Measurements from ENCODE around the gene SYNE2.
"Not testable (repeated sequence)": the region's sequence is repeated elsewhere in the genome, so short reads cannot be mapped to it uniquely, and the experiment has no call there.

Gene SYNE2

DNA sequence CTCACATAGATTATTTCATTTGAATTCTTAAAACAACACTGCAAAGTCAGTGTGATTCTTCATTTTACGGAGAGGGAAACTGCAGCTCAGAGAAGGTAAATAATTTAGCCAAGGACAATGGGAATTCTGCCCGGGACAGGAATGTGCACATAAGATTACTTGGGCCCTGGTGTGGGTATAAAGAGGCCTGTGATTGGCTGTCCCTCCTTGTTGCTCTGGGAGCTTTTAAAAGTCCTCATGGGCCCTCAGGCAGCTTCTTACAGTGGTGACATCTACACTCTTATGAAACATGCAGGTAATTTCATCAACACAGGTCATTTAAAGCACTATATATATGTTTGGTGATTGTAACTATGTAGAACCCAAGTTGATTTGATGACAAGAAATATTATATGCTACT is 341.0 kb downstream of the SYNE2 start:
- no peak for DNase-seq (ENCODE audit: low read depth in 2 of 2)

DNA sequence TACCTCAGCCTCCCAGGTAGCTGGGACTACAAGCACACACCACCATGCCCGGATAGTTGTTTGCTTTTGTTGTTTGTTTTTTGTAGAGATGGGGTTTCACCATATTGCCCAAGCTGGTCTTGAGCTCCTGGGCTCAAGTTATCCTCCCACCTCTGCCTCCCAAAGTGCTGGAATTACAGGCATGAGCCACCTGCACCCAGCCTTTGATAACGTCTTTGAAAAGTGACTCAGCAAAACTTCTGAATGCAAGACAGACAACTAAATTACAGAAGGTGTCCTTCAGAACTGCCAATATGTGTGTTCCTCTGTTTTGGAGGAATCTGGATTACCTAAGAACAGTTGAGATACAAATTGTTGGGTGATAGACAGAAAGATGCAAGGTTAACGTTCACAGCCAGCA is 341.6 kb downstream of the SYNE2 start:
- DNase-seq (ENCODE audit: low read depth in 2 of 2), result no peak

DNA sequence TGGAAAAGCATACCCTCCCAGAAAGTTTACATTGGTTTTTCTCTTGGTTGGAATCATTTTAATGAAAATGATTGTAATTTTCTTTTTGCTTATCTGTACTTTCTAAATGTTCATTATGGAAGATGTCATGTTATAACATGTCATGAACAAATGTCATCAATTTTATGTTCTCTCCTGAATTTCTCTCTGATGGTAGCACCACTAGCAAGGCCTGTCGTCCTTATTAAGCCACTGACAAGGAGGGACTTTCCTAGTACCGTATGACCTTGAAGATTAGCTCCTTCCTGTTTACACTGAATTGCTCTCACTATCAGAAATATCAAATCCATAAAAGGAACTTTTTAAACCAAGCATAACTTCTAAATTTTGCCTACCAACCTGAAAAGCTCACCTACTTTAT is 342.4 kb downstream of the SYNE2 start:
- DNase-seq (ENCODE audit: low read depth in 2 of 2), result no peak

DNA sequence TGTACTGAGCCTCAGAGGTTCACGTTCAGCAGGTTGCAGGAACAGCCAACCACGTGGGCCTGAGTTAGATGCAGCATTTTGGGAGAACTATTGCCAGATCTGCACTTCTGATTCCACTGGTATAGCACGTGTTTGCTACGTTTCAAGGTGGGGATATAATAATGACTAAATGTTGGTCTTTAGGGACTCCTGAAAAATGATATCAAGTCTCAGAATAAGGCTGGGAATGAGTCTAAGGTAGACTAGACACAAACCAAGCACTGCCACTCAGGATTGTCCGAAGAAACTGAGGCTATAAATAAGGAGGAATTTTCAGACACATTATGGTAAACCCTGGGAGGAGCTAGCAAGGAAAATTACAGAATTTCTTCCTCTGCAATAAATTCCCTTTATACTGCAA is 343.3 kb downstream of the SYNE2 start:
- DNase-seq (ENCODE audit: low read depth in 2 of 2), result no peak

DNA sequence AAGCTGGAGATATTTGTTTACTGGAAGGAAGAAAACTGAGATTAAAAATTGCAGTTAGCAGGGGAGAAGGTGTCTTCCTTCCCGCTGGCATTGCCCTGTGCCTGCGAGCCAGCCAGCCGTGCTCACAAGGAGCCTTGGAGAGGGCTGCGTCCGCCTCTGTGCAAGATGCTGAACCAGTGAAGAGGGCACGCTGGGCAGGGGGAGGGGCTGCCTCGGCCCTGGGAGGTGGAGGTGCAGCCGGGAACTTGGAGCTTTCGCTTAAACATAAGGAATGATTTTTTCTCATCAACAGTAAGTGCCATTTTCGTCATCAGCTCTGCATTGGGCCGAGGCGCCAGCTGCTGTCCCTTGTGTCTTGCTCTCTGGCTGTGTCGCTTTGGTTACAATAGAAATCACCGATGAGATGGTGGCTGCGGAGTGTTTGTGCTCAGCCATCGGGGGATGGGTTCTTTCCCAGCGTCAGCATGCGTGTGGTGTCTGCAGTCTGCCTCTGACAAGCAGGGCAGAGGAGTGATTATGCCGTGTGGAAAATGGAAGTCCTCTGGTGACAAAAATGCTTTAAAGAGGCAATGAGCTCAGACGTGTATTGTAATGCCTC is 344.1 kb downstream of the SYNE2 start:
- DNase-seq (ENCODE audit: low read depth in 2 of 2), result no peak

DNA sequence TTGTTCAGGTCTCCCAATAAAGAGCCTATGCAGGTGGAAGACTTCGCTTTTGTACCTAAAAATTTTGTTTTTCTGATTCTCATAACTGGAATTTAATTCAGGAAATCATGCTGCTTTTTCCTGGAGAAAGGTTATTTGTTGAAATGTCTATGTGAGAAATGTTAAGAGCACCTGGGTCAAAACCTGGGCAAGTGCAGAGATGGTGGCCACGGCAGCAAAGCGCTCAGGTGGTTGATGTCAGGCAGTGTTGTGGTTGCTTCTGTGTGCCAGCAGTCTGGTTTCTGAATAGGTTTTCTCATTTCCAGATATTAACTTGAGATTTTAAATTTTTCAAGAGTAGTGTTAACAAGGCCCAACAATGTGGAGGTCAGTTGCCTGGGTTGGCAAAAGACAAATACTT is 345.2 kb downstream of the SYNE2 start:
- no peak for DNase-seq (ENCODE audit: low read depth in 2 of 2)

DNA sequence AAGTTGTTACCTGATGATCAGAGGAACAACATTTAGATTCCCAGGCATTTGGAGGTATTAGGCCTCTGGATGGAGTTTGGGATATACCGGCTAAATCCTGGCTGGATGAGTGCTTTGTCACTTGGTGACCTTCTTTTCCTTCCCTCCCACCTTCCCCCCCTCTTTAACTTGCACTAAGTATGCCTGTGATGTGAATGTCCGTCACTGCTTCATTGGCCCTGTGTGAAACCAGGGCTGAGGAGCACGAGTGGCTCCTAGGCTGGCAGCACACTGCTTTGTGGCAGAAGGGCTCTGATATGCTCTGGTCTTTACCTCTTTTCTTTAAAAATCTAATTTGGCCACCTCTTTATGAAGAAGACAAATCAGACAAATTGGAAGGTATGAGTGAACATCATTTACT is 345.7 kb downstream of the SYNE2 start:
- DNase-seq (ENCODE audit: low read depth in 2 of 2), result no peak

DNA sequence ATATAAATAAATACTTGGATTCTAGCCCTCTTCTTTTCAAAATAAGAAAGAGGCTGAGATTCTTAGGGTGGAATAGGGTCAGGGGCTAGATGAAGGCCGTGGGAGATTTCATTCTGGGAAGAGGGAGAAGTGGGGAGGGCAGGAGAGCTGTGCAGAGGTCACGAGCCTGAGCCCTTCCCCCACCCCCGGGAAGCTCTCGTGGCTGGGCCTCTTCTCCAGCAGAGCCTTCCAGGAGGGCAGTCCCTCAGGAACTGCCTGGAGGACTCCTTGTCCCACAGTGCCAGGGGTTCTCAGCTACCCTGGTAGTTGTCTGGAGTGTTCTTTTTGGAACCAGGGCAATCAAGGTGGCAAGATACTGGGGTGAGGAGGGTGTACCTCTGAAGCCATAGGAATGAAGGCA is 347.4 kb downstream of the SYNE2 start:
- no peak for DNase-seq (ENCODE audit: low read depth in 2 of 2)

DNA sequence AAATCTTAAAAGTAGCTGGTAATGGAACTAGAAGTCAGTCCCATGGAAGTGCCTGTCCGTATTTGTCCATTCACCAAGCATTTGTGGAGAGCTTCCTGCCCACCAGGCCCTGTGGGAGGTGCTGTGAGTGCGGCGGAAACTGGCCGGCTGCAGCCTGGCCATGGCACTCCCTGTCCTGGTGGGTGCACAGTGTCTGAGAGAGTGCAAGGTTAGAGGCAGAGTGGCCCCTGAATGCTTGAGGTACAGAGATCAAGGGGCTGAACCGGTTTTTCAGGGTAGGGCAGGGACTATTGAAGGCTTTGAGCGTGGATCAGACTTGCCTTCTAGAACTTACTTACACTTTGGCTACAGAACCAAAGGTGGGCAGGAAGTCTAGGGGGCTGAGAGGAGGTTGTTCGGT is 348.5 kb downstream of the SYNE2 start:
- no peak for DNase-seq (ENCODE audit: low read depth in 2 of 2)

DNA sequence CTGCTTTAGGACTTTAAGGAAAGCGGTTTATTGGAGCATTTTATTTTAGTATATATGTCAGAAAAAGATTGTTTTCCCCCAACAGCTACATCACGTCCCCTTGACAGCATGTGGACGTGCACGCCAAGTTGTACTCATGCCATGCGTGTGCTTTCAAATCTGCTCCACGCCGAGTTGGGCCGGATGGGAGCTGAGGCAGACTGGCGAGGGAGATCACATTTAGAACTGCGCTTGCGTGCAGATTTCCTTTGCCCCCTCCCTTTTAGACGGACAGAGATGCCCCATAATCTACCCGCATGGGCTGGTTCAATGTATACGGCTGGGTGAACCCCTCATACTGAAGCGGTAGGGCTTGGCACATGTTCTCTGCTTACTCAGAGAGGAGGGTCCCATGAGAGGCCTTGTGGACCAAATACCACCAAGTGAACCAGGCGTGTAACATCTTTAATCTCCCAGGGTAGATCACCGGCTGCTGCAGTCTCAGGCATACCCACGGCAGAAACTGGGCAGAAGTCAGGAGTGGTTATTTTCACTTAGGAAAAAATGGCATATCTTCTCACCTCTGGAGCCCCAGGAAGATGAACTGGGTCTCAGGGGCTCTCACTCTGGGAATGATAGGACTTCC is 349.2 kb downstream of the SYNE2 start:
- no peak for DNase-seq (ENCODE audit: low read depth in 2 of 2)

DNA sequence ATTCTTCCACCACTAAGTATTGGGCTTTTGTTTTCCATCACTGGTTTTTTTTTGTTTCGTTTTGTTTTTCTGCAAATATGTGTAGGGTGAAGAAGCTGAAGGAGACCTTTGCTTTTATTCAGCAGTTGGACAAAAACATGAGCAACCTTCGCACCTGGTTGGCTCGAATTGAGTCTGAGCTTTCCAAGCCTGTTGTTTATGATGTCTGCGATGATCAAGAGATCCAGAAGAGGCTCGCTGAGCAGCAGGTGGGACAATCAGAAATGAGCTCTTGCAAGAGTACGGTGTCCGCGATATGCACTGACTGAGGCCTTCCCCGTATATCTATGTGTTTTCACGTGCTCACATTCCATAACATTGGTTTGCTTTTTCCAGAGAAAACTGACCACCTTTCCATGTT is 349.9 kb downstream of the SYNE2 start:
- no peak for DNase-seq (ENCODE audit: low read depth in 2 of 2)

DNA sequence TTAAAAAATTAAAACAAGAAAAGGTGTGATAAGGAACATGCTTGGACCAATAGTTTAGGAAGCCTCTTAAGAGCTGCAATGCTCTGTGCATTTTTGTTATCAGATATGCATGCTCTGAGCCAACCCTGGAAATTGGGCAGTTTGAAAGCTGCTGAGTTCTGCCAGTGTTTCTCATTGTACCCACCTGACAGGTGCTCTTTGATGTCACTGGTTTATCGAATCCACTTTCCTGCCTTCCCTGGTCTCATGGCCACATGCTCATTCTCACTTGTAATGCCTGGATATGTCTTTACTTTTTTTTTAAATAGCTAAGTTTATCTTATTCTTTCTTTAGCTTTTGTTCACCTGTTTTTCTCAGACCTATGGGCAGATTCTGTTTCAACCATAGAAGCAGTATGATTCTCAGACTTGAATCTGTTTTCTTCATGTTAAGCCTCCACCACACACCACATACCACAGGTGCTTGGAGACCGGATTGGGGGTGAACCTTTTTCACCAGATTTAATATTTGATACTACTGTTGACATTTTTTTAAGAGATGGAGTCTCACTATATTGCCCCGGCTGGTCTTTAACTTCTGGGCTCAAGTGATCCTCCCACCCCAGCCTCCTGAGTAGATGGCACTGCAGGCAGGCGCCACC is 350.7 kb downstream of the SYNE2 start:
- DNase-seq (ENCODE audit: low read depth in 2 of 2), result no peak

DNA sequence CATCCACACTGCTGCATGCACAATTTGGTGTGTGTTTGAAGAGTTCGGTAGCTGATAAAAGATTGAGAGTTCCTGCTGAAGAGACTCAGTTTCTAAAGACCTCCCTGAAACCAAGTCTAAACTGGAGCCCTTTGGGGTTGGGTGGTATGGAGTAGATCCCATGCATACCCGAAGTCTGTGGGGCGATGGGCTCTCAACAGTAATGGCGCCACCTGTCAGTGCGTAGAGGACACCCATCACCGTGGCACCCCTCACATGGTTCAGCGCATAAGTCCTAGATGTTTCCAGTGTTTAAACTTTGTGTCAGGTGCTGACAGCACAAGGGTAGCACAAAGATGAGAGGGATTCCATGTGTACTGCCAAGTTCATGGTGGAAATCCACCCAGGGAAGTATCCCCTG is 355.5 kb downstream of the SYNE2 start:
- DNase-seq (ENCODE audit: low read depth in 2 of 2), result no peak

DNA sequence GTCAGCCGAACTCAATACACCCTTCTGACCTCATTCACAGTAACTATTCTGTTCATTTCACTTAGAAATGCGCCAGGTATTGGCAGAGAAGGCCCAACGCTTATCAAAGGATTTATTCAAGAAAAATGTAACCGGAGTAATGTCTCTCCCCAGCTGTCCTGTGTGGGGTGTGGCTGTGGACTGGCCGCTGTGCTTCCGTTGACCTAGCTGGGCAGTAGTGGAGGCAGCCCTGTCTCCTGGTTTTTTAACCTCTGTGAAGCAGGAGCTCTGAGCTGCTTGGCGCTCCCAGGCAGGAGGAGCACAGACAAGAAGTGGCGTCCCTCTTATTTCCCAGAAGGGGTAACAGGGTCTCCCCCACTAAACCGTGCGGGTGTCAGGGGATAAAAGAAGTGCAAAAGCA is 356.2 kb downstream of the SYNE2 start:
- DNase-seq (ENCODE audit: low read depth in 2 of 2), result no peak

DNA sequence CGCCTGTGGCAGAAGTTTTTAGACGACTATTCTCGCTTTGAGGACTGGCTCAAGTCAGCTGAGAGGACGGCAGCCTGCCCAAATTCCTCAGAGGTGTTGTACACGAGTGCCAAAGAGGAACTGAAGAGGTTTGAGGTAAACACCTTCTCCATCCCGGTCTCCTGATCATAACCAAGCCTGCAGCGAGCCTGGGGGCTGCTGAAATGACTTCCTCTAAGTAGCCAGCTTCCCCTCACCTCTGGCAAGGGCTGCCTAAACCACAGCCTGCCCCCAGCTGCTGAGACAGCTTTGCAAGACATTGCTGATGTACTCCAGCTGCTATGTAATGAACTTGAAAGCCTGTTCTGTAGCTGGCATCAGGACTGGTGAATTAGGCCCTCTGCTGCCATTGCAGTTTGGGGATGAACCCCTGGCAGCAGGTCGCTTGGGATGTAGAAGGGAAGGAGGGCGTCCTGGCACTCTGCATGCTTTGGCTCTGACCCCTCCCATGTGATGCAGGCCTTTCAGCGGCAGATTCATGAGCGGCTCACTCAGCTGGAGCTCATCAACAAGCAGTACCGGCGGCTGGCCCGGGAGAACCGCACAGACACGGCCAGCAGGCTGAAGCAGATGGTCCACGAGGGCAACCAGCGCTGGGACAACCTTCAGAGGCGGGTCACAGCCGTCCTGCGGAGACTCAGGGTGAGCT is 356.8 kb downstream of the SYNE2 start:
- no peak for DNase-seq (ENCODE audit: low read depth in 2 of 2)

DNA sequence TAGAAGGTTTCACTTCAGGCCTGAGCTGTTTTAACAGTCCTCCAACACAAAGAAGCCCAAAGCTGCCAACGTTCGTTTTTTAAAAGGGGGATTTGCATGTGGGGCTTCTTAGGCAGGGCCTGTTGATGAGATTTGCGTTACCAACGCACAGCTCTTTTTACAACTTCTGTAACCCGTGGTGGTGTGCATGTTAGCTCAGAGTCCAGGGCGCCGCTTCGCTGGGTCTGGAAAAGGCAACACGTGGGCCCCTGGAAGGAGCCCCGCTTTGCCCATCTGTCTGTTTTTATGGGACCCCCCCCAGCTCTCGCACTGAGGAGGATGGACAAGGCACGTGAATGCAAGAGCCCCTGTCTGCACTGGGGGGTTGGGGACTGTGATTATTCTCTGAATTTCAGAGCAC is 357.4 kb downstream of the SYNE2 start:
- no peak for DNase-seq (ENCODE audit: low read depth in 2 of 2)

DNA sequence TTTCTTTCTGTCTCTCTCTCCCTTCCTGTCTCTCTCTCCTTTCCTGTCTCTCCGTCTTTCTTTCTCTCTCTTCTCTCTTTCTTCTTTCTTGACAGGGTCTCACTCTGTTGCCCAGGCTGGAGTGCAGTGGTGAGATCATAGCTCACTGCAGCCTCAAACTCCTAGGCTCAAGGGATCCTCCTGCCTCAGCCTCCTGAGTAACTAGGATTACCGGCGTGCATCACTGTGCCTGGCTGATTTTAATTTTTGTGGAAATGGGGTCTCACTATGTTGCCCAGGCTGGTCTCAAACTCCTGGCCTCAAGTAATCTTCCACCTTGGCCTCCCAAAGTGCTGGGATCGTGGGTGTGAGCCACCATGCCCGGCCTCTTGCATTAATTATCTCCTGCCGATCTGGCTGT is 358.1 kb downstream of the SYNE2 start:
- DNase-seq (ENCODE audit: low read depth in 2 of 2), result not testable (repeated sequence)

DNA sequence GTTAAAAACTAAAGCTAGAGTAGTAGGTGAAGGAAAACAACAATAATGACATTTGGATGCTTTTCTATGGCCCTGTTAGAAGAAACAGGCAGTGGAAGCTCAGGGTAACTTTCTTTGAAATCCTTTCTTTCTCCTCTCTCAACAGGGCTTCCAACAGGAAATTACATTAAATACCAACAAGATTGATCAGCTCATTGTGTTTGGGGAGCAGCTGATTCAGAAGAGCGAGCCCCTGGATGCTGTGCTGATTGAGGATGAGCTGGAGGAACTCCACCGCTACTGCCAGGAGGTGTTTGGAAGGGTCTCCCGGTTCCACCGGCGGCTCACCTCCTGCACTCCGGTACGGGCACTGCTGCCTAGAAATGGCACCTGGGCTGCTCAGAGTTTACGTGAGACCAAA is 359.9 kb downstream of the SYNE2 start:
- no peak for DNase-seq (ENCODE audit: low read depth in 2 of 2)

DNA sequence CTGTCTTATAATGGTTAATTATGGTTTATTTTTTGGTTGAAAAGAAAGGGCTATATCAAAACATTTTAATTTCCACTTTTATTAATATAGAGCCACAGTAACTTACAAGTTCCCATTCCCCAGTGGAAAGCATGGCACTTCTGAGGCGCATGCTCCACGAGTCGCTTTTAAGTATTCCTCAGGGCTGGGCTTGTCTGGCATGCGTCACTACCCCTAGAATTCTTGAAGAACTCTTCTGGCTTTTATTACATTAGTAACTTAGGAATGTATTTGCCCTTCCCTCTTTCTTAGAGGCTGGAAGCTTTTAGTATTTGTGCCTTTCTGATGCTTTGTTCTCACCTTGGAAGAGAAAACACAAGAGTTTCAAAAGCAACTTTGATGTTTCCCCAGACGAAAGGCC is 360.3 kb downstream of the SYNE2 start:
- no peak for DNase-seq (ENCODE audit: low read depth in 2 of 2)

DNA sequence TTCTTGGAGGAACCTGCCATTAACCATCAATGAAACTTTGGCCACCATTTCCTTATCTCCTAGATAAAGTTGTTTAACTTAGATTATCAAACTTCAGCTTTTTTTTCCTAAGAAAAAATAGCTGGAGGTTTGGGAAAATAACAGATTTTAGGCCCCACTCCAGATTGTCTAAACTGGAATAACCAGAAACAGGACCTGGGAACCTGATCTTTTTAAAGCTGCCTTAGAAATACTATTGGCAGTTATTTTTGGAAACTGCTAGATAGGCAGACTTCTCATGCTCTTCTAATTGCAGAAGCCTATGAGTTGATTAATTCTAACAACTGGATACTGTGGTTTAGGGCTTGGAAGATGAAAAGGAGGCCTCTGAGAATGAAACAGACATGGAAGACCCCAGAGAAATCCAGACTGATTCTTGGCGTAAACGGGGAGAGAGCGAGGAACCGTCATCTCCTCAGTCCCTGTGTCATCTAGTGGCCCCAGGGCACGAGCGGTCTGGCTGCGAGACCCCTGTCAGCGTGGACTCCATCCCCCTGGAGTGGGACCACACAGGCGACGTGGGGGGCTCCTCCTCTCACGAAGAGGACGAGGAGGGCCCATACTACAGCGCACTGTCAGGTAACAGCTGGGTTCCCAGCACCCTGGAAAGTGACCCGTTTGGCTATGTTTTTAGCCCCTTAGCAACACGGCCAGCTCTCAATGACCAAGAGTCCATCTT is 361.2 kb downstream of the SYNE2 start:
- no peak for DNase-seq (ENCODE audit: low read depth in 2 of 2)

DNA sequence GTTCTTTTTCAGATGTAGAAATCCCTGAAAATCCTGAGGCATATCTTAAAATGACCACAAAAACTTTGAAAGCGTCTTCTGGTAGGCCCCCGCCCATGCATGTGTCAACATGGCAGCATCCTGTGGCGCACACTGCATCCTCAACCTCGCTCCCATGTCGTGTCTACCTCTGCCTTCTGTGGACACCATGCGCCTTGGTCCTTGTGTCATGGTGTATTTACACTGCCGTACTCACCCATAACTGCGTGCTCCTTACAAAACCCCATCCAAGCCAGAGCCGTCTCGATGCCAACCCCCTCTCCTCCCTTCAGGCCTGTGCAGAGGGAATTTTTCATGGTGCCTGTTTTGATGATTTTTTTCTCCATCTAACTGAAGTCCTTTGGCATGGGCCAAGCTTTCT is 362.5 kb downstream of the SYNE2 start:
- DNase-seq (ENCODE audit: low read depth in 2 of 2), result no peak

DNA sequence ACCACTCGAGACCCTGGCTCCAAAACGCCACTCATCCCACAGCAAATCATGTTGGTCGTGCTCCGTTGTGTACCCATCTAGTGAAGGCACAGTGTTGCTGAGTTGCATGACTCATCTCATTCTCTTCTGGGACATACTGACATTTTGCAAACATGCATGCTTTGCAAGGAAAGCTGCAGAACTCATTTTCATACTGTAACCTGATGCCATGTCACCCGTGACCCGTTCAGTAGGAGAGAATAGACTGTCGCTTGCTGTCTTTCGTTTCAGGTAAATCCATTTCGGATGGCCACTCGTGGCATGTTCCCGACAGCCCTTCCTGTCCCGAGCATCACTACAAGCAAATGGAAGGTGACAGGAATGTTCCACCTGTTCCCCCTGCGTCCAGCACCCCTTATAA is 363.2 kb downstream of the SYNE2 start:
- no peak for DNase-seq (ENCODE audit: low read depth in 2 of 2)

Data from stimulated activated CD4-positive, alpha-beta T cell treated with anti-CD3 and anti-CD28 coated beads, Interleukin-1b, Interleukin-23, amount 100 ng/mL, for 1 hour (primary cell).